ENCODE data around the gene SLC39A11.

The SLC39A11 gene

DNA sequence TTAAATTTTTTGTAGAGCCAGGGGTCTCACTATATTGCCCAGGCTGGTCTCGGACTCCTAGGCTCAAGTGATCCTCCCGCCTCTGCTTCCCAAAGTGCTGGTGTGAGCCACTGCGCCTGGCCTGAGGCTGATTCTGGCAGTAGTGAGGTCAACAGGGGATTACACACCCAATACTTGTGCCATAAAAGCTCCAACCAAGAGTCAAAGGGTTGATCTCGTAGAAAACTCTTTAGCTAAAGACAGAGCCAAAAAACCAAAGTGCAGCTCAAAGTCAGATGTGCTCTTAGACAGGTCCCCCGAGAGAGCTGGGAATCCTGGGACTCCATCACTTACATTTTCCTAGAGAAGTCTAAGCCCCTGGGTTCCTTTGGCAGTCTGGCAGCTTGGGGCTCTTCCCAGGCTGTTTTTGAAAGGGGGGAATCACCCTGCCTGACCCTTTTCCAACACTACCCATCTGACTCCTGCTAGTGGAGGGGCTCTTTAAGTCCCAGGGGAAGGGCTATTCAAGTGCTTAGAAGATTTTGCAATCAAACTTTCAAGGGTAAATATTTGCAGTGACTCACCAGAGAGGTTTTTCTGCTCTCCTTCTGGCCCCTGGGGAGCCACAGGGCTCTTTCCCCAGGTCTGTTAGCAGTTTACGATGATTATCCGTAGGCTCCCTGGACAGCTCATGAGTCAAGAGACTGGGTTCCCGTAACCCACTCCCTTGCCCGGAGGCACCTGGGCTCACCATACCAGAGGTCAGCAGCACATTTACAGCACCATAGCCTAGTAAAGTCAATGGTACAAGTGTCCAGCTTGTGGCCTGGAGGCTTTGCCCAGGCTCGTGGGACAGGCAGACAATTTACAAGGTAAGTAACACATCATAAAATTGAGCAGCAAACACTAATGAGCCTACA is 408.7 kb downstream of the SLC39A11 start:
- DNase-seq (ENCODE audit: low spot score) = no peak

DNA sequence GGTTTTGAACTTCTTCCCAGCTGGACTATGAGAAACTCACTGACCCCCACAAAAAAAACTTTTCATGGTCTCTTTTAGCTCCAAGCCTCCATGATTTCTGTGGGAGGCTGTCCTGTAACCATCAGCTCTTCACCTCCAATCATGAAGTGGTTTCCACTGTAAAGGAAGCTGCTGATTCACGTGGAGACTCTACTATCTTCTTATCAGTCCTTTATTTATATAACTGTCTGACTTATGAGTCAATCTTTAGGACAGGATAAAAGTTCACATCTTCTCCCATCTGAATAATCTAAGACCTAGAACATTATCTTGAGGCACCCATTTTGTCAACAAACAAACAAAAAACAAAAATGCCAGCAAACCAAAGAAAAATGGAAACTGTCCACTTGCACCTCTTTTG is 409.9 kb downstream of the SLC39A11 start:
- DNase-seq (ENCODE audit: low spot score) = no peak

DNA sequence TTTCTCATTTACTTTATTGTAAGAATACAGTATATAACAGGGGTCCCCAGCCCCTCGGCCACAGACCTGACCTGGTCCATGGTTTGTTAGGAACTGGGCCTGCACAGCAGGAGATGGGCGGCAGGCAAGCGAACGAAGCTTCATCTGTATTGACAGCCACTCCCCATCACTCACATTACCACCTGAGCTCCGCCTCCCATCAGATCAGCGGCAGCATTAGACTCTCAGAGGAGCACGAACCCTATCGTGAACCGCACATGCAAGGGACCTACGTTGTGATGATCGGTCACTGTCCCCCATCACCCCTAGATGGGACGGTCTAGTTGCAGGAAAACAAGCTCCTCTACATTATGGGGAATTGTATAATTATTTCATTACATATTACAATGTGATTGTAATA is 410.6 kb downstream of the SLC39A11 start:
- no peak for DNase-seq (ENCODE audit: low spot score)

DNA sequence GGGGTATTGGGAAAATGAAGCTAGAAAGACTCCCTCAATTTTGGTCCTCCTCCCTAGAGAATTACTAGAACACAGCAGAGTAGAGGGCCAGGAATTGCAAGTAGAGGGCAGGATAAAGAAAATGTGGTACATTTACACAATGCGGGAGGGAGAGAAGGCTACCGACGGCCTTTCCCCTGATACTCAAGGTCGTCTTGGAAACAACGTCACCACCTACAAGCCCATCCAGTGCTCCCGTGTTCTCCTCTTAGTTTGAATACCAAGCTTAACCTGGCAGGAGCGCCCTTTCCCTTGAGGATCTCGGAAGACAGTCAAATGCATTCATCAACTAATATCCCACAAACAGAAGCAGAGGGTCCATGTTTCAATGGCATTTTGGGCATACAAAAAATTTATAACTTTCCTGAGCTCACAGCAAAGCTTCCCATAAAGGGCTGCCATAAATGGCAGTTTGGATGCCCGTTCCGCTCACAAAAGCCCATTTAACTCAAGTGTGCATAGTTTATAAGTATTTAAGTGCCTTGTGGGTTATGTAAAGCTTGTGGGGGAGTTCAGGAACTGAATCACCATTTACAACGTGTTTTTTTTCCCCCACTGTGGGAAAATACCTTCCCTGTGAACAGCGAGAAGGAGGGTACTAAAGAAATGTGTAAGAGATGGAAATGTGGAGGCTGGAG is 414.6 kb downstream of the SLC39A11 start:
- no peak for DNase-seq (ENCODE audit: low spot score)

DNA sequence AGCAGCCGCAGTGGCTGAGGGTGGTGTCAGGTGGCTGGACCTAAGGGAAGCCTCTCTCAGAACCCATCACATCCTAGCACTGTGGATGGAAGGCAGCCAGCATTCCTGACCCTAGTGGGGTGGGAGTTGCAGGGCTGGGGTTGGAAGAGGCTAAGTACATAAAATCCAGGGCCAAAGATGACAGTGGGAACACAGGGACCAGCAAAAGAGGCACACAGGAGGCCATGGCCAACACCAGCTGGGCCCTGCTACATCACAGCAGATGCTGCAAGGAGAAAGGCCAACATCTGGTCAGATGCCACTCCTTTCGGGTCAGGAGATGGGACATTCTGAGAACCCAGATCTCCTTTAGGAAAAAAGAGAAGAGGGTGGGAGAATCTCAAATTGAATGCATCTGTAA is 415.4 kb downstream of the SLC39A11 start:
- no peak for DNase-seq (ENCODE audit: low spot score)

DNA sequence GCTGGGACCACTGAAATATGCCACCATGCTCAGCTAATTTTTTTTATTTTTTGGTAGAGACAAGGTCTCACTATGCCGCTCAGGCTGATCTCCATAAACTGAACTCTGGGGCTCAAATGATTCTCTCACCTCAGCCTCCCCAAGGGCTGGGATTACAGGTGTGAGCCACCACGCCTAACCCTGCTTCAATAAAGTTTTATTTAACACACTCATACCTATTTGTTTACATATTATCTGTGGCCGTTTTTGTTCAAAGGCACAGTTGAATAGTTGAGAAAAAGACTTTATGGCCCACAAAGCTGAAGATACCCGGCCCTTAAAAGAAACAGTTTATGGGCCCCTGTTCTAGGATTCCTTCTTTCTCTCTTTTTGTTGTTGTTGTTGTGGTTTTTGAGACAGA is 419.8 kb downstream of the SLC39A11 start:
- no peak for DNase-seq (ENCODE audit: low spot score)

DNA sequence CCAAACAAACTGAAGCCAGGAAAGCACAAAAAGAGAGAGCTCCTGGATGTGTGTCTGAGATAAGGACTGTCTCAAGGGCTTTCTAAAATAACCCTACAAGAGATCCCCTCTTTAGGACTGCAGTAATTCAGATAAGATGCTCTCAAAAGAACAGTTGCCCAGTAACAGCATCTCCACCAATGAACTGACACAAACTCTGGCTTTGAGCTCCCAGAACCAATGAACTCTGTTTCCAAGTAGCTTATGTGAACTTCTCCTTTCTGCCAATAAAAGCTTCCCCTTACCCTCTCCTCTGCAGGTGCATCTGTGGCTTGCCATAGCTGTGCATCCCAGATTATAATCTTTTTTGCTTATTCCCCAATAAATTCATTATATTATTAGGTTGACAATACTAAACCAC is 421.5 kb downstream of the SLC39A11 start:
- DNase-seq (ENCODE audit: low spot score) = no peak

DNA sequence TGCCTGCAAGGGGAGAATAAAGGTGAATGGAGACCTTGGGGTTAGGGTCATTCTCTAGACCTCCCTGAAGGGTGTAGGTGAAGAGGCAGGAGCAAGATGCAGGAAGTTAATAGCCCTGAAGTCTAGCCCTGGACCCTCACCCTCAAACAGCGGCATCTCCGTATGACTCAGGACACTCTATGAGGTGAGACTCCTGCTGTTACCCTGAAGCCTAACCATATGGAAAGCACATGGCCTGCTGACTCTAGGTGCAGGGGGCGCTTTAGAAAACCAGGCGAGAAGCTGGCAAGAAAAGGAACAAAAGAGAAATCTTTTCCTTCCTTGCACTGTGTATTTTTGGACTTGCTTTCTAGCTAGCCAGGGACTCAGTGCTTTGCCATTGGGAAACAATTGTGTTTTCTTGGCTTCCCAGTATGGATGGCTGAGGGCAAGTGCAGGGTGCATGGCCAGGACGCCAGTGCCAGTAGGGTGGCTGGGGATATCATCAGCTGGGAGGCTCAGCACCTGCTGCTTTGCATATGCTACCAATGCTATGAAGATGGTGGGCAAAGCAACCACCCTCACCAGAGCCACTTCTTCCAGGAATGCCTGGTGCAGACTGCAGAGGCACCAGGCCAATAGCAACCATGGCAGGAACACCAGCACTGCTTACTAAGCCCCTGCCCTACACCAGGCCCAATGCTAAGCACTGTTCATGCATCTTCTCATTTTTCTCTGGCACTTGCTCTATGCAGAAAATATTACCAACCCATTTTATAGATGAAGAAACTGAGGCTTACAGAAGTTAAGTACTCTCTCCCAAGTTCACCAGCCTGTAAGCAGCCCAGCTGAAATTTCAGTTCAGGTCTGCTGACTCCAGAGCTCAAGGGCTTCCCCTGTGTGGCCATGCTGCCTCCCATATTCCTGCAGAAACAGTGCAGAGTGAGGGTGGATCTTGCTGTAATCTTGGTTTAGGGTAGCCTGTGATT is 425.1 kb downstream of the SLC39A11 start:
- DNase-seq (ENCODE audit: low spot score) = no peak

DNA sequence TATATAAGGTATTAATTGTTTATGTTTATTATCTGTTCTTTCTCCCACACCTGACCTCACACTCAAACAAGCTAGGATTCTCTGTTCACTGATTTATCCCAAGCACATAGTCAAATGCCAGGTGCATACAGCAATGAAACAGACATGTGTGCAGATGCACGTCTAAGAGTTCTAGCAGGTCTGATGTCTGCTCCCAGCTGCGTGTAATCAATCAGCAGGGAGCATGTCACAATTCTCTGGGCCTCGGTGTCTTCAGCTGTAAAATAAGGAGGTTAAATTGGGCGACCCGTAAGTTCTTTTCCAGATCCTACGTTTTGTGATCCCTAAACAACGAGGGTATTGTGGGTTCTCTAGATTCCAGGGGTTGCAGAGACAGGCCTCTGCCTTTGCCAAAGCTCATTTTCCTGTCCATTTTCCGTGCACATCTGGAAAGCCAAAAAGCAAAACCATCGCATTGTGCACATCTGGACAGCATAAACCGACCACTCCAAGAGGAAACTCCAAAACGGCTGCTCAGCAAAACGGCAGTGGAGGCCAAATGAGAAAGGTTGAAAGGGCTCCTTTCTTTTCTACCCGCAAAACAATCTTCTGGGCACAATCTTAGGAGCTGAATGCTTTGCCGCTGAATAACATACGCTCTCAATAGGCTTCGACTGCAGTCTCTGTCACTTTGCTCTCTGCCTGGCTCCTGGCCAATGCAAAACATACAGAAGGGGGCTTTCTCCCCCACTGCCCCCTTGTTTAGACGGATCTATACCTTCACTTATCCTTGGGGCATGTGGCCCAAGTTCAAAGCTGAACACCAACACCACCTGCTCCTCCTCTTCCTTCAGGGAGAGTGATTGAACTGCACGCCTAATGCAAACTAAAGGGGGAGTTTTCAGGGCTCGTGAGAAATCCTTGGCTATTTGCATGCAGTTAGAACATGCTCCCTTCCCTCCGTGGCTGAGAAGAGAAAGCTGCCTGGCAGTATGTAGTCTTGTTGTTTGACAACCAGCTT is 426.3 kb downstream of the SLC39A11 start:
- DNase-seq (ENCODE audit: low spot score) = no peak

DNA sequence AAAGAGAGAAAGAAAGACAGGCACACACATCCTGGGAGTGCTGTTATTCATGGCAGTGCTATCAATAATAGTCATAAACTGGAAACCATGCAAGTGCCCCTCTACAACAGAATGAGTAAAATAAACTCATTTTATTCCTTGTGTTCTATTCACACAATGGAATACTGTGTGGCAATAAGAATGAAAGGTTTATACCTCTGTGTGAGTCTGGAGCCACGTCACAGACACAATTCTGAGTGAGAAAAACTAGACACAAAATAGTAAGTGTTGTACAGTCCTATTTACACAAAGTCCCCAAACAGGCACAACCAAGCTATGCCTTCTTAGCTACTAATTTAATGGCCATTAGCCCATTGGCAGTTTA is 429.7 kb downstream of the SLC39A11 start:
- DNase-seq (ENCODE audit: low spot score) = no peak

DNA sequence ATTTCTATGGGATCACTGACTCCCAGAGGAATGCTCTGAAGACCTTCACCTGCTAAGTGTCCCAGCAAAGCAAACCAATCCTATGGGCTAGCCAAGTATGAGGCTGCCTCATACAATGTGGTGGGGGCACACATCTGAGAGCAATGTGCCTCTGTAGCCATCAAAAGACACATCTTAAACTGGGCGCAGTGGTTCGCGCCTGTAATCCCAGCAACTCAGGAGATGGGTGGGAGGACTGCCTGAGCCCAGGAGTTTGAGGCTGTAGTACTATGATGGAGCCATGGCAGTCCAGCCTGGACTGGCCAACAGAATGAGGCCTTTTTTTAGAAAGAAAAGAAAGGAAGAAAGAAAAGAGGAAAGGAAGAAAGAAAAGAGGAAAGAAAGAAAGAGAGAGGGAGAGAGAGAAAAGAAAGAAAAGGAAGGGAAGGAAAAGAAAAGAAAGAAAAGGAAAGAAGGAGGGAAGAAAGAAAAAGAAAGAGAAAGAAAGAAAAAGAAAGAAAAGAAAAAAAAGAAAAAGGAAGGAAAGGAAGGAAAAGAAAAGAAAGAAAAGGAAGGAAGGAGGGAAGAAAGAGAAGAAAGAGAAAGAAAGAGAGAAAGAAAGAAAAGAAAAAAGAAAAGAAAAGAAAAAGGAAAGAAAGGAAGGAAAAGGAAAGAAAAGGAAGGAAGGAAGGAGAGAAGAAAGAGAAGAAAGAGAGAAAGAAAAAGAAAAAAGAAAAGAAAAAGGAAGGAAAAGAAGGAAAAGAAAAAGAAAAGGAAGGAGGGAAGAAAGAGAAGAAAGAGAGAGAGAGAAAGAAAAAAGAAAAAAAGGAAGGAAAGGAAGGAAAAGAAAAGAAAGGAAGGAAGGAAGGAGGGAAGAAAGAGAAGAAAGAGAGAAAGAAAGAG is 430.3 kb downstream of the SLC39A11 start:
- DNase-seq (ENCODE audit: low spot score) = no peak

DNA sequence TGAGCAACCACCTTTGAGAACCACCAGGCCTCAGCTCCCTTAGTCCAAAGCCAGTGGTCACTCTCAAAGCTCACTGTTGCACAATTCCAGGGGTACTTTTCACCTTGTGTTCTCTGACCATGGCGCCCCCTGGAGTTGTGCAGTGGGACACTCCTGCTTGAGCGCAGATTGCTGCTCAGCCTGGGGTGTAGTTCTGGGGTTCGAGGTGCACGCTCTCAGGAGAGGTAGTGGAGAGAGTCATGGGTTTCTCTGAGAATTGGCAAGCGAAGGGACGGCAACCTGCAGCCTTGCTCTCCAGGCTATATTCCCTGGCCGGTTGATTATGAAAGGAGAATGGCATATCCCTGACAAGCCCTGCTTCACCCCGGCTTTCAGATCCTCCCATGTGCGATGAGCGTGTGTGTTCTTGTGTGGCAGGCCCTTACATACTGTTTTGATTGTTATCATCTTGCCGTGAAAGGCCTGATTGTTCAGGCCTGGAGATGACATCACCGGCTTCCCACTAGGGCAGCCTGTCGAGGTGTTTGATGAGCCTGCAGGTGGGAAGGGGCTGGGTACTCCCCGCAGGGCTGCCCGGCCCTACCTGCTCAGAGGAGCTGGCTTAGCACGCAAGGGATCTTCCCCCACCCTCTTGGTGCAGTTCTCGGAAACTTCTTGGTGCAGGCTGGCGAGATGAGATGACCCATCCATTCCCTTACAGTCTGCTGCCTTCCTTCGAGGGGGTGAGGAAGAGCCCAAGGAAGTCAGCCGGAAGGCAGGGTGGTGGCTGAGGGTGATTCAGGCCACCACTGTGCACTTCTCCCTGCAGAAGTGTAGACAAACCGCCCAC is 431.2 kb downstream of the SLC39A11 start:
- no peak for DNase-seq (ENCODE audit: low spot score)

DNA sequence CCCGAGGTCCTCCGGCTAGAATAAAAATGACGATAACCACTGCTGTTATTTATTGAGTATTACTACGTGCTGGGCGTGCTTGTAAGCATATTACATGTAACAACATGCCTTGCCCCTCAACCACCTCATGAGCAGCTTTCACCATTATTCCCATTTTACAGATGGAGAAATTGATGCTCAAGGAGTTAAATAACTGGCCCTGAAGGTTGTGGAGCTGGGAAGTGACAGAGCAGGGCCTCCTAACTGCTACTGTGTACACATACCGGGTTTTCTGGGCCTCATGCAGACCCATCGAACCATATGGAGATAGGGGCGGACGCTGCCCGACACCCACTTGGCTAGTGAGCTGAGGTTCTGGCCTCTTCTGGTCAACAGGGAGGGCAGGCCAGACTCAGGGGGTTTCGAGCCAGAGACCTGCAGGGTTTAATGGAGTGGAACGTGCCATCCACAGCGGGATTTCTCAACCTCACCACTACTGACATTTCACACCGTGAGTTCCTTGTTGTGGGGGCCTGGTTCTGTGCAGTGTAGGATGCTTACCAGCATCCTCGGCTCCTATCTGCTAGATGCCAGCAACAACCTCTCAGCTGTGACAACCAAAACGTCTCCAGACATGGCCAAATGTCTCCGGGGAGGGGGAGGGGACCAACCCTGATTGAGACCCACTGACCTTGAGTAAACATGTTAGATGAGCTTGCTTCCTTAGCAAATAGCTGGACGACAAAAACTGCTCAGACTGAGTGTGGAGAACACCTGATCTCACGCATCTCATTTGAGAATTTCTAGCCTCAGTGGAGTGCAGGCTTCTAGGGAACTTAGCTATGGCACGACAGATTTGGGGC is 432.0 kb downstream of the SLC39A11 start:
- DNase-seq (ENCODE audit: low spot score) = no peak

DNA sequence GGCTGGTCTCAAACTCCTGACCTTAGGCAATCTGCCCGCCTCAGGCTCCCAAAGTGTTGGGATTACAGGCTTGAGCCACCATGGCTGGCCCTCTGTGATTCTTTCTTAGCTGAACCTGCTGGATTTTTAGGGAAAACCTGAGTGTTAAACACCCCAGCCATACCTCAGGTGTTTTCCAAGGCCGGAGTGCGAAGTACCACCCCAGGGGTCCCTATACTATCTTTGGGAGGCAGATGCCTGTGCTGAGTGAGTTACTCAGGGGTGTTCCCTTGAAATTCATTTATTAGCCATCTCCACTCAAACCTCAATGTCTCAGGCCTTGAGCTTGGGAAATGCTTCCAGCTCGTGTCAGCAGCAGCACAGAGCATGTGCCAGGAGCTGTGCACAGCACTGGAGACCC is 432.7 kb downstream of the SLC39A11 start:
- DNase-seq (ENCODE audit: low spot score) = no peak

DNA sequence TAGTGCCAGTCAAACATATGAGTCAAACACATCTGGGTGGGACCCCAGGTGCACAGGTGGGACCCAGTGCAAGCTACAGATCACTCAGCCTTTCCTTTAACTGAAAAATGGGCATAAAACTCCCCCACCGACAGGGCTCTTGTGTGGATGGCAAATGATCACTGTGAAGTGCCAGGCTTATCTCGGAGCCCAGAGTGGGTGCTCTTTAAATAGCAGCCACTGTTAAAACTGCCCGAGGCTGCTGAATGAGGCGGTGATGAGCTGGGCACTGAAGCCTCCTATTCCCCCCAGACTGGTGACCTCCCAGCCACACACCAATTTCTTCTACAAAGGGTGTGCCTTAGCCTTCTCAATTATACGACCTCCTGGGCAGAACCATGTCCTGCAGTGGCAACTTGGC is 433.8 kb downstream of the SLC39A11 start:
- no peak for DNase-seq (ENCODE audit: low spot score)

DNA sequence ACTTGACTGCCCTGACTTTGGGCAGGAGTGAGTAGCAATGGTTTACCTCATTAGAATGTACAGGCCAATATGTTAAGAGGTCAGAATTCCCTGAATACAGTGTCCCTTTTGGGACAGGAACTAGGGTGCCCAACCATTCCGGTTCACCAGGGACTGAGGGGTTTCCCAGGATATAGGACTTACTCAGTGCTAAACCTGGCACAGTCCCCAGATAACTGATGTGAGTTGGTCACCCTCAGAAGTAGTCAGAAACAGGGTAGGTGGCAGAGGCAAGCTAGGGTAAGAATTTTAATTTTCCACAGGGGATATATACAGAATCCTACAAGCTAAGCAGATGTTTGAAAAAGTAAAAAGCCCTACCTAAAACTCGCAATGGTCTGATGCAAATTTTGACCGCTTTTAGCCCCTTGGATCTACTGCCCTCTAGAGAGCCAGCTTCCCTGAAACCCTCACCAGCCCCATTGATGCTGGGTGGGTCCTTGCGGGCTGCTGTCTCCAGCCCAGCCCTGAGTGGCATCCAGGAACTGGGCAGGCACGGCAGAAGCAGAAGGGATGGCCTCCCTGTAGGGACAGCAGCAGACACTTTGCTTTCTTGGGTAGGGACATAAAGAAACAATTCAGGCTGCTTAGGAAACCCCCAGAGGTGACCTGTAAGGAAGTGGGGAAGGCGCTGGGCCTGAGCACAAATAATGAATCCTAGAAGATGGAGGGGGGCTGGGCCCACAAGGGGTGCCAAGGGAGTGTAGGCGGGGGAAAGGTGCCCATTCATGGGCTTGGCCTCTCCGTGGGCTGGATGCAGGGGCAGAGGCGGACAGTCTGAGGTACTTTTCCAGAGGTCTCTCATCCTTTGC is 434.8 kb downstream of the SLC39A11 start:
- DNase-seq (ENCODE audit: low spot score) = no peak

DNA sequence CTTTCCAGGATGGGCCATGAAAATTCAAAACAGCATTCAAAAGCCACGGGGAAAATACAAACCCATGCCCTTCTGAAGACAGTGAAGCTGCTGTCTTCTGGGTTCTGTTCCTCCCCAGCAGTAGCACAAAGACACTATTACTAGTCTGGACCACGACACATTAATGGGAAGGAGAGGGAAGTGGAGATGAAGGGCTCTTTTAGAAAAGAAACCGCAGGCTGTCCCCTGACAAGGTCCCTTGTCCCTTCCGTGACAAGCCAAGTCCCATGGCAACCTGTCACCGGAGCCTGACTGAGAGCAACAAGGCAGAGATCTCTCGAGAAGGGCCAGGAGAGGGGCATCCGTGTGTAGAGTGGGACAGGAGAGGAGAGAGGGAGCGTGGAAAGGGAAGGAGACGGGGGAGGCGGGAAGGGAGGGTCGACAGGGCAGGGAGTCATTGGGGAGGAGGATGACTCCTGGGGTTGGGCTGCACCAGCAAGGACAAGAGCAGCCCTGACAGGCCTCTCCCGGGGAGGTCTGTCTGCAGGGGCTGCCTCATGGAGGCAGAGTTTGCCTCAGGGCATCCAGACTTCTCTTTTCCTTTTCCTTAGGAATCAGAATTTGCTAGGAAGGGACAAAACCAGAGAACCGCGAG is 436.2 kb downstream of the SLC39A11 start:
- no peak for DNase-seq (ENCODE audit: low spot score)
